GM12801 (cell line): ENCODE results near the gene FICD.

Experiments
- CTCF ChIP-seq: IDR thresholded peaks from one replicate; pipeline ENCODE4 v1.5.1; 2011; ENCODE audit warnings: control low read depth; ENCODE audit not compliant: insufficient read length; ENCODE audit errors: extremely low read depth

The FICD gene

GRCh38 chr12:108518101-108518715 lies 3.1 kb downstream of the FICD start:
- TF ChIP-seq CTCF, result no peak

- TF ChIP-seq CTCF, result no peak
Measured at GRCh38 chr12:108518716-108519496, 3.8 kb downstream of the FICD start.

GRCh38 chr12:108519558-108519957 lies 4.5 kb downstream of the FICD start:
- no peak for TF ChIP-seq CTCF

GRCh38 chr12:108523365-108523764 lies 8.3 kb downstream of the FICD start:
- no peak for TF ChIP-seq CTCF

- TF ChIP-seq CTCF, result no peak
Measured at GRCh38 chr12:108525681-108526080, 10.6 kb downstream of the FICD start.

- no peak for TF ChIP-seq CTCF
Measured at GRCh38 chr12:108526482-108527165, 11.5 kb downstream of the FICD start.

GRCh38 chr12:108527166-108527496 lies 12.1 kb downstream of the FICD start:
- TF ChIP-seq CTCF, result no peak
